Mesenteric fat pad (tissue), 1 donor: ENCODE data around the gene NDUFB10. TPM values are rescaled to one million over a fixed set of nuclear protein-coding genes. Genes with fewer than 3 reads are reported as not detected.
"Not testable (repeated sequence)": the region's sequence is repeated elsewhere in the genome, so short reads cannot be mapped to it uniquely, and the experiment has no call there.

Experiments used
- DNase-seq: peaks from one replicate; pipeline ENCODE4 v3.0.0-alpha.2; 2020; ENCODE audit warnings: low spot score
- long read RNA-seq: library from polyadenylated mRNA; unstranded; transcript quantifications from one replicate; pipeline ENCODE4 v2.0.0, GENCODE V29; 2020
- total RNA-seq: library from RNA; stranded (reverse); fragmentation: NEBNext Ultra II Directional; extraction: Animal tissue kit (Norgen Biotek cat#: 25700); gene quantifications from one replicate; pipeline ENCODE4 v1.2.1, GENCODE V29; 2021
- donor health status: DM: yes; HTN: yes; CAD: no.

The NDUFB10 gene
- total RNA-seq: 126 TPM
- long read RNA-seq, transcript NDUFB10-201 (4 exons, 705 nt): major isoform, 24 of 30 reads
- long read RNA-seq, partial matches to known transcripts: 1 of 30 reads
- long read RNA-seq, other reads (novel, unspliced or antisense): 1 of 30 reads

DNA sequence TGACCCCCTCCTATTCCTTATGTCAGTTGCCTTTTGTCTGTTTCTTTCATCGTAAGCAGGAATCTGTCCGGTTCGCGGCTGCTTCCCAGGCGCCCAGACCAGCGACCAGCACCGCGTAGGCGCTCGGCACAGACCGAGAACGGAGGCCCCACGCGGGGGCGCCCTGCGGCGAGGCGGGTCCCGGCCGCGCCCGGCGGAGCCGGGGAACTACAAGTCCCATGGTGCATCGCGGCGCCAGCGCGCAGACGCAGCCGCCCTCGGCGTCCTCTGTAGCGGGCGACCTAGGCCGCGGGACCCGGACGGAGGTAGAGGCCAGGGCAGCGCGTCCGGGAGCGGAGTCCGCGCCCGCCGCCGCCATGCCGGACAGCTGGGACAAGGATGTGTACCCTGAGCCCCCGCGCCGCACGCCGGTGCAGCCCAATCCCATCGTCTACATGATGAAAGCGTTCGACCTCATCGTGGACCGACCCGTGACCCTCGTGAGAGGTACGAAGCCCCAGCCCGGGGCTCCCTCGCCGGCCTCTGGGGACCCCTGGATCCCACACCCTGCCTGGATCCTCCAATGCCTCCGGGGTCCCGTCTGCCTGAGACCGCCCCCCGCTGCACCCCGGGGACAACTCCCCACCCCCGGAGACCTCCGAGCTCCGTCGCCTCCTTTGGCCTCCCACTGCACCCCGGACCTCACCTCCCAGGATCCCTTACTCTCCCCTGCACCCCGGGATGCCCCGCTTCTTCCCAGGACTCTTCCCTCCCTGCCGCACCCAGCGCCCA is at the start of gene NDUFB10:
TSS of gene NDUFB10 (plus strand) at position 270 of the 771 bp plus-strand sequence. CDS start at position 357, 87 bp downstream.
- peak; percentile 99 for DNase-seq

DNA sequence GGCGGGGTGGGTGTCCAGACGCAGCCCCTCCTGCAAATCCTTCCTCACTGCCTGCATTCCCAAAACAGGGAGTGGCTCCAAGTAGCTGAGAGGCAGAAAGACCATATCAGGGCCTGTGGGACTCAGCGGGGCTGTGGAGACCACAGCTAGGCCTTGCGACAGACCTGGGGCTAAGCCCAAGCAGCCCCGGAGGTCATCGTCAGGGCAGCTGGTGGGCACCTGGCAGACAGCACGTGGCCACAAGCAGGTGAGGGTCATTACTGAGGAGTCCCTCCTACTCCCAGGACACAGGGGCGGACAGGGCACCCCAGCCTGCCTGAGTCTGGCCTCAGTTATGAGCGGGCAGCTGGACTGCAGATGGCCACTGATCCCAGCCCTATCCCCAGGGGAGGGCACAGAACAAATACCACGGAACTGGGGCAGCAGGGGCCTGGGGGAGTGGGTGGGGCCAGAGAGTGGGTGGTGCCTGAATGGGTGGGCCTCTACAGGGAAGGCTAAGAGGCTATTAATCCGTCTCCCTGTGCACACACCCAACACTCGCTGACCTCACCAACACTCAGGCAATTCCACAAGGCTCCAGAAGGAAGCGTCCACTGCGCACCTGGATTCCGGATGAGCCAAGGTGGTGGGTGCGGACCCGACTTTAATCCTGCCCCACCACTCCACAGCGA is 49.6 kb upstream of the NDUFB10 start:
- no peak for DNase-seq

DNA sequence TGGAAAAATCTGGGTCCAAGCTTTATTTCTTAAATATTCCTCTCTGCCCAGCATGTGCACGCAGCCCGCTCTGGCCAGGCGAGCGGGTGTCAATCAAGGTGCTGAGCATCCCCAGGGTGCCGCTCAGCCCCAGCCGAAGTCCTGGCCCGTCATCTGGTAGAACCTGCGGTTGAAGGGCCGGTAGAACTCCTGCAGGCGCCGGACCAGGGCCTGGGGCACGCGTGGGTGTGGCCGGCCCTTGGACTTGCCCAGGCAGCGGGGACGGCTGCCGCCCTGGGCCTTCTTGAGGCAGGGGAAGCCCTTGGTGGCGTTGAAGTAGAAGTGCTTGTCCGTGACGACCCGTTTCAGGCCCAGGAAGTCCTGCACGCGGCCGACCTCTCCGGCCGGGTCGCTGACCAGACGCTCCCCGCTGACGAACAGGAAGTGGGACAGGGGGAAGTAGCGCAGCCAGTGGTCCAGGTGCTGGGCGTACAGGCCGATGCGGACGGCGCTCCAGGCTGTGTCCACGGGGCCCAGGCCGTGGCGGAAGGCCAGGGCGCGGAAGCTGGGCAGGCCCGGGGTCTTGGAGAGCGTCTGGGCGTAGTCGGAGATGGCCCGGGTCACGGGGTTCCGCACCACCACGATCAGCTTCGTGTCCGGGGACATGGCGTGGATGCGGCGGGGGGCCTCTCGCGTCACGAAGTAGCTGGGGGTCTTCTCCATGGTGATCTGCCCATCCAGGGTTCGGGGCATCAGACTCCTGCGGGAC is 47.7 kb upstream of the NDUFB10 start:
- DNase-seq: no peak

DNA sequence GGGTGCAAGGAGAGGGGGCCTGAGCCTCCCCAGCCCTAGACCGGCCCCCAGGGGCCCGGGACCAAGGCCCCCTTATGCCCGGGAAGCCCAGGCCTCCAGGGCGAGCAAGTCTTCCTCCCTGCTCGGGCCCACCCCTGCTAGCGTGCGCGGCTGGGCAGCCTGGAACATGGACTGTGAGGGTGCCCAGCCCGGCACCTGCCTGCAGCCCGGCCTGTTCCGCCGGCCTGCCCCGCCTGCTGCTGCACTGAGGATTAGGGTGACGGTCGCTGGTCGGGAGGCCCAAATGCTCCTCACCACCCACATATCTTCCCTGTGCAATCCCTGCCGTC is 47.2 kb upstream of the NDUFB10 start:
- DNase-seq: no peak

DNA sequence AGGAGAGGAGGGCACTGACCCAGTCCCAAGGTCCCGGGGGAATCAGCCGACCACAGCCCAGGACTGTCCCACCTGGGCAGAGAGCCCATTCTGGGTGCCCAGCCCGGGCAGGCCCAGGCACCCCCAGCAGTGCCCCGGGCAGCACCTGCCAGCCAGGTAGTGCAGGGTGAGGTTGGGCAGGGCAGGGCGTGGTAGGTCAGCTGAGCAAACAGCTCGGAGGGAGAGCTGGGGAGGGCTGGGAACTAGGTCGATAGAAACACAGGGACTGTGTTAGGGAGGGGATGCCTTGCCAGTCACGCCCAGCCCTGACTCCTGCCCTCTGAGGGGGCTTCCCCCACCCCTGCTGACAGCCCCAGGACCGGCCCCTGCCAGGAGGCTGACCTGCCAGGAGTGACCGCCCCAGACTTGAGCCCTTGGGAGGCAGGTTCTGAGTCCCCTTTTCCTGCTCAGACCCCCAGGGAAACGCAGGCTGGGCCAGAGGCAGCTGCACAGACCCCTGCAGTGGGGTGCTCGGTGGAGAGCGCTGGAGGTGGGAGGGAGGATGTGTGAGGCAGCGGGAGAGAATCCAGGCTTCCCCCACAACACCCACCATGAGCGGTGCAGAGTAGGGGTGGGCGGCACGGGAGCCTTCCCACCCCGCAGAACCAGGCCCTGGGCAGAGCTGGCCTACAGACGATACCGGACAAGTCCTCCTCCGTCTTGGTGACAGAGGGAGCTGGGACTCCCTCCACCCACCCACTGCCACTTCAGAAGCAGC is 45.8 kb upstream of the NDUFB10 start:
- DNase-seq: no peak

DNA sequence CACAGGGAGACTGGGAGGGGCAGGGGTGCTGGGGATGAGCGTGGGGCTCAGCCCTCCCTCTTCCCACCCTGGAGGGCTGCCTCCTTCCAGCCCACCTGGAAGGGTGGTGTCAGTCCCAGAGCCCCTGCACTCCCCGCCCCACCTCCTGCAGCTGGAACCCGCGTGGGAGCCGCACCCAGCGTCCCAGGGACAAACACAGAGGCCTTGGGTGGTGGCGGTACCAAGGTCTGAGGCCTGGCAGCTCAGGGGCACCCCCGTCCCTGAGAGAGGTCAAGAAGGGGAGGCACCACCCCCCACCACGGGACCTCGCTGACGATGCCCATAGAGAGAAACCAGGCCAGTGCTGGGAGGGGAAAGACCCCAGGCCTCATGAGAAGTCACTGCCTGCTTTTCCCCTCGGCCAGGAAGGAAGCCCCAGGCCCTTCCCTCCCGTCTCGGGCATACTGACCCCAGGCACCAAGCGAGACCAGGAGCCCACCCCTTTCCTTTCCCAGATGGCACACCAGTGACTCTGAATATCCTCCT is 45.2 kb upstream of the NDUFB10 start:
- DNase-seq: no peak

DNA sequence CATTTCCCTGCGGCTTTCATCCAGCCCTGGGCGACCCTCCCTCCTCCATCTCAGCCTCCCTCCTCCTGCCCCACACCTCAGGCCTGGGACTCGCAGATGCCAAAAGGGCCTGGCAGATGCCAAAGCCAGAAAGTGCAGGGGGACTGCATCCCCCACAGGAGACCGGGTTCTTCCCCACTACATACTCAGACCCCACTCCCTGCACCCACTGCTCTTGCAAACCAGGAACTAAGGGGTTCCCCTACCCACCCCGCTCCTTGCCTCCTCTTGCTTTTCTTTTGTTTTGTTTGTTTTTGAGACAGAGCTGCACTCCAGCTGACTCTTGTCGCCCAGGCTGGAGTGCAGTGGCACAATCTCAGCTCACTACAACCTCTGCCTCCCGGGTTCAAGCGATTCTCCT is 44.4 kb upstream of the NDUFB10 start:
- DNase-seq: no peak

DNA sequence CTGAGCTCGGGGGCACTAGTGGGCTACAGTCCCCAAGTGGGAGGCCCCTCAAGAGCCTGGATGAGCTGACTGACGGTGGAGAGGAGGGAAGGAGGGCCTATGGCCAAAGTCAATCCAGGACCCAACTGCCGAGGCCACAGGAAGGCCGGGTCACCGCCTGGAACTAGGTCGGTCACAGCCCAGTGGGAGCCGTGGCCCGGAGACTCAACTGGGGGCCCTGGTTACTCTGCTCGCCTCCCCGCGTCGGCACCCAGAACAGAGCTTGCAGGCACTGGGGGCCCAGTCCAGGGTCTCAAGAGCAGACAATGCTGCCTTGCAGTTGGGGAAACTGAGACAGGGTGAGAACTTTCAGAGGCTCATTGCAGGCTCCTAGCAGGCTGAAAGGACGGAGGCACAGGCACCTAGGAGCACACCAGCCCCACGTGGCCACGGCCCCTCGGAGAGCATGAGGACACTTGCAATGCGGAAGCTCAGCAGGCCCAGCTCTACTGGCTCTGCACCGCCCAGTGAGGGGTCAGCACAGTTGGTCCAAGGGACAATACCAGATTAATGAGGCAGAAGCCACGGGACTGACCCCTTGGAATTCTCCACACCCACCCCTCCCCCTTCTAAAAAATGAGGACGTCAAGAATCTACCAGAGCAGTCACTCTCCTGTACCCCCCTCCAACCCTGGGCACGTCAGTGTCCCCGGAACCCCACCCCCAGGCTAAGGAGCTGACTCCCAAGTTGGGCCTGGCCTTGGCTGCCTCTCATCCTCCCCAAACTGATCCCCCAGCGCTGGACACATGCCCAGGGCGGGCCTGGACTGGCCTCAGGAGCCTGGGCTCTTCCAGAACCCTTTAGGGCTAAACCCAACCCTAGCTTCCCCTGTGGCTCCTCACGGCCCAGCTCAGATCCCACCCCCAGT is 43.4 kb upstream of the NDUFB10 start:
- no peak for DNase-seq

DNA sequence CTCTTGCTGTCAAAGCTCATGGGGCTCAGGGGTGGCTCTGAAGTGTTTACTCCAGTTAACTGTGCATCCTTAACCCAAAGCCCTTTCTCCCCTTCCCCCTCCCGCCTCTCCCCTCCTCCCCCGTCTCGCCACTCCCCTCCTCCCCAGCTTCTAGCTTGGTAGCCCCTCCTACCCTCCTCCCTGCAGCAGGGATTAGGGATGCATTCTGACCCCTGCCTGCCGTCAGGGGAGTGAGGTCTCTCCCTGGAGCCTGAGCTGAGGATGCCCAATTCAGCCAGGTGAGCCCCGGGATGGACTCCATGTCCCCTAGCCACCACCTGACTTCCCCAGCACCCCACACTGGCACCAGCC is 42.7 kb upstream of the NDUFB10 start:
- DNase-seq: no peak

DNA sequence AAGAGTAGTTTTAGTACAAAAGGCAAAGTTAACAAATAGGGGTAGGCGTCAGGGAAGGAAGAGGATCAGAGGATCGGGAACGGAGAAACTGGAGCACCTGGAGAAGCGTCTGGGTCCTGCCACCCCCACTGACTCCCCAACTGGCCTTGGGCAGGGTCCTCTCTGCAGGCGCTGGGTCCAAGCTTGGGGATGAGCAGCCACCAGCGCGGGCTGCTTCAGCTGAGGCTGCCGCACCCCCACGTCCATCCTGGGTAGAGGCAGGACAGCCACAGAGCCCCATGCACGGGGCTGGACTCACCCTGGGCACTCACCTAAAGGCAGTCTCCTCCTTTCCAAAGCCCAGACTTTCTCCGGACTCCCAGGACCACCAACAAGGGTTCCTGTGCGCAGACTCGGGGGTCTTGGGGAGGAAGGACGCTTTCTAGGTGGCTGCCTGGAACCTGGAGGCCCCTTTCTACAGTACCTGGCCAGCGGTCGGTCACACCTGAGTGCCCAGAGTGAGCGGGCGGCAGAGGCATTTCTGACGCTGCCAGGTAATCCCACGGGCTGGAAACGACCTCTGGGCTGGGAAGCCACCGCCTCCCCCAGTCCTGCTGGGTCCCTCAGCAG is 42.2 kb upstream of the NDUFB10 start:
- DNase-seq: no peak

DNA sequence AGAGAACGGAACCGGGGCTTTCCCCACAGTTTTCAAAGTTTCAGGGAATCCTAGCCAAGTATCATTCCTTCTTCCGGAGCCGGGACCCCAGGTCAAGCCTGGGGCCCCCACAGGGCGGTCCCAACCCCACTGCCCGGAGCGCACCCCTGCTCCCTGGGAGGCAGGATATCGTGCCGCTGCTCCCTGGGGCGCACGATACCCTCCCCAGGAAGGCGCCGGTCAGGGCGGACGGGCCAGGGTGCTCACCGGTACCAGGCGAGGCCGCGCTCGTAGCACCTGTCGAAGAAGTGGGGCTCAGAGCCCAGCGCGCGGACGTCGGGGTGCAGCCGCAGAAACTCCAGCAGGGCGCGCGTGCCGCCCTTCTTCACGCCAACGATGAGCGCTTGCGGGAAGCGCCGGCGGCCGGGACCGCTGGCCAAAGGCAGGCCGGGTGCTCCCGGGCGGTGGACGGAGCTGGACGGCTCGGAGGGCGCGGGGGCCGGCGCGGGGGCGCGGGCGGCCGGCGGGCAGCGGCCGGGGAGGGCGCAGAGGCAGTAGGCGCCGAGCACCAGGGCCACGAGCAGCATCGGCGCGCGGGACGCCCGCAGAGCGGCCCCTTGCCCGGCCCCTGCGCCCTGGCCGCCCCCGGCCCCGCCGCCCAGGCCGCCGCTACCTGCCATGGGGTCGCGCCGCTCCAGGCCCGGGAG is 41.5 kb upstream of the NDUFB10 start:
- DNase-seq: no peak

DNA sequence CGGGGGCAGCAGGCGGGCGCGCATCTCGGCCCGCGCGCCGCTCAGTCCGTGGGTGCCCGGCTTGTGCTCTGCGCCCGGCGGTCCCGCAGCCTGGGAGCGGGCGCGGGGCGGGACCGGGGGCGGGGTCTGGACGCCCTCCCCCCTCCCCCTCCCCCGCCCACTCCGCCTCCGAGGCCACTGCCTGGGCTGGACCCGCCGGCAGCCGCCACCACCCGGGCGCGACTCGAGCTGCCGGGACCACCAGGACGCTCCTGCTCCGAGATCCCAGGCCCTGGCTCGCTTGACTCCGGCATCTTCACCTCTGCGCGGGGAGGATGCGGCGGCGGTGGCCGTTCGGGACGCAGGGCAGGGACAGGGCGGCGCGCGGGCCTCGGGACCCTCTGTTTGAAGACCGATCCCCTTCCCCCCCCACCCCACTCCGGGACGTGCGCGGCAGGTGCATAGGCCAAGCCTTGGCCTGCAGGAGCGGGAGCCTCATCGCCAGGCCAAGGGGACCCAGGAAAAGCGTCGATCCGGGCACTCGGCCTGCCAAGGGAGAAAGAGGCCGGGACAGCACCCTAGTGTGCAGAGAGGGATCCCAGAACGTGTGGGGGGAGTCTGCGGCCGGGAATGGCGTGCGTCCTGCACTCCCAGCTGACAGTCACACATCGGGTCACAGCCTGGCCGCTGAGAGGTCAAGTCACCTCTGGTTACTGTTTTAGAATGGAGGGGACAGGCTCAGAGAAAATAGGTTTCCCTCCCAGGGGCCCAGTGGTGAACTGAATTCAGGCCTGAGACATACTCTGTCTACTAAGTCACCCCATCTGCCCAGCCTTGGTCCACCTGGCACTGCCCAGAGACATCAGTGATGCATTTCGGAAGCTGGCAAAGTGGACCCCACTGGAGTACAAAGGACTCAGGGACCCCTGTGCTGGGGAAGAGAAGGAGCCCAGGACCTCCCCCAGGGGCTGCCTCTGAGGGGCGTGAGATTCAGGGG is 40.7 kb upstream of the NDUFB10 start, which contains the start of gene HS3ST6:
TSS of gene HS3ST6 (minus strand) at position 65 of the 976 bp plus-strand sequence. CDS start 92 bp downstream, outside the sequence.
- DNase-seq: no peak

DNA sequence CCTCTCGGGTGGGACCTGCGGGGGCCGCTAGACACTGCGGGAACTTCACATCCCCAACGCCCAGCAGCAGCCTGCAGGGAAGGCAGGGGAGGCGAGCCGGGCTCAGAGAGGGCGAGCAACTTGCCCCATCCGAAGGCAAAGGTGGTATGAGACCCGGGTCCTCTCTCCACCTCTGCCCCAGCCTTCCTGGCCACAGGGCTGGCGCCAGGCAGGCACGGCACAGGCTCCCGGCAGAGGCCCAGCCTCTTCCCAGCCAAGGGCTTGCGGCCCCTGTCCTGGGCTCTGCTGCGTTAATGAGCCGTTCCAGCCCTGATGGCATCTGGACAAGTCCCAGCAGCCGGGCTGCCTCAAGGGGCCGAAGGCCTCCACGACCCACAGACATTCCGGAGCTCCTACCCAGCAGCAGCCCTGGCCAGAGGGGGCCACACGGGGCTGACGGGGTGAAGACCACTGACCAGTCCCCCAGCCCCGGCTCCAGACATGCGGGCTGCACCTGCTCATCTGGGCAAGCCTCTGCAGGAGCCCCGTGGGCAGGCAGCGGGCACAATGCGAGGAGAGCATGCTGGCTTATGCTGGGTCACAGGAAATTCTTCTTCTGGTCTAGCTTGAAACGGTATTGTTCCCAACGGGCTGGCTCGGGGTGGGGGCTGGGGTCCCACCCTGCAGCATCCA is 39.9 kb upstream of the NDUFB10 start:
- no peak for DNase-seq

DNA sequence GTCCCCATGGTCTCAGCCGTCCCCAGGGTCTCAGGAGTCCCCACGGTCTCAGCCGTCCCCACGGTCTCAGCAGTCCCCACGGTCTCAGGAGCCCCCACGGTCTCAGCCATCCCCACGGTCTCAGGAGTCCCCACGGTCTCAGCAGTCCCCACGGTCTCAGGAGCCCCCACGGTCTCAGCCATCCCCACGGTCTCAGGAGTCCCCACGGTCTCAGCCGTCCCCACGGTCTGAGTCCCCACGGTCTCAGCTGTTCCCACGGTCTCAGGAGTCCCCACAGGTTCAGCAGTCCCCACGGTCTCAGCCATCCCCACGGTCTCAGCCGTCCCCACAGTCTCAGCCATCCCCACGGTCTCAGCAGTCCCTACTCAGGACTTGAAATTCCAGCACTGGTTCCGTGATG is 39.2 kb upstream of the NDUFB10 start:
- not testable (repeated sequence) for DNase-seq

DNA sequence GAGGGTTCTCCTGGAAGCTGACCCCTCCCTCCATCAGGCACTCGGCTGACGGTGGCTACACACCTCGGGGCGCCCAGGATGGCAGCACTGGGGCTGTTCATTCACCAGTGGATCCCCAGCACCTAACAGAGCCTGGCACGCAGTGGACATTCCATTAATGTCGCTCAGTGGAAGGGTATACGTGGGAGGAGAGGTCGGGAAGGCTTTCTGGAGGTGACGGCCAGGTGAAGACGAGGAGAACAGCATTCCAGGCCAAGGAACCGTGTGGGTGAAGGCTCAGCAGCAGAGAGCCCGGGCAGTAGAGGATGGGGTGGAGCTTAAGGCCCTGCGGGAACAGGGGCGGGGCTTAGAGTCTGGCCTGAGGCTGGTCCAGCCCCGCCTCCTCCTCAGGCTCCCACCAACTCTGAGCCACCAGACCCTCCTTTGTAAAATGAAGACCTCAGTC is 38.6 kb upstream of the NDUFB10 start:
- DNase-seq: no peak

DNA sequence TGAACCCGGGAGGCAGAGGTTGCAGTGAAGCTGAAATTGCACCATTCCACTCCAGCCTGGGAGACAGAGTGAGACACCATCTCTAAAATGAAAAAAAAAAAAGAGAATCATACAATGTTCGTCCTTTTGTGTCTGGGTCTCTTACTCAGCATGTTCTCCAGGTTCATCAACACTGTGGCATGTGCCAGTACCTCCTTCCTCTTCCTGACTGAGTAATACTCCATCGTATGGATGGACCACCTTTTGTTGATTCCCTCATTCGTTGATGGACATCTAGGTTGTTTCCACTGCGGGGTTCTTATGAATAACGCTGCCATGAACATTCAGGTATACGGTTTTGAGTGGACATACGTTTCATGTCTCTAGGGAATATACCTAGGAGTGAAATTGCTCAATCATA is 37.0 kb upstream of the NDUFB10 start:
- DNase-seq: no peak
